ENCODE data around the gene LAMA3. TPM values are rescaled to one million over a fixed set of nuclear protein-coding genes. Genes with fewer than 3 reads are reported as not detected.

LAMA3 gene
- total RNA-seq, 2 donors from 2014 or later = 9.3 to 21.1 TPM

GRCh38 chr18:23982155-23983079 is 293.2 kb downstream of the LAMA3 start:
- ATAC-seq (peak; percentile 71), DNase-seq (peak; percentile 34 to 44 (median 41))
- Histone ChIP-seq H3K27ac (no peak overlapping the region), H3K36me3 (replicated peaks in 1 of 2; ENCODE audit: insufficient read depth in 1 of 2, low read depth in 2 of 2) (no peaks in the 10 kb centered on the region), H3K27me3 (no peaks in the 10 kb centered on the region), H3K9me3 (no peaks in the 10 kb centered on the region), H3K4me3 (no peak overlapping the region), H3K4me1 (no peaks in the 10 kb centered on the region)
- TF ChIP-seq CTCF (IDR thresholded peaks at IDR 0.05) = no peak
- no peak for TF ChIP-seq POLR2A (IDR thresholded peaks at IDR 0.05)
- intact Hi-C loops (cut with DNase I) = no loop called here
- WGBS, 2 donors = 34 to 52% methylated on average over 16 to 17 of the region's 17 CpGs

GRCh38 chr18:23983112-23983511 is 293.9 kb downstream of the LAMA3 start:
- H3K27me3 ChIP-seq = no peaks in the 10 kb centered on the region
- H3K36me3 ChIP-seq (replicated peaks in 1 of 2; ENCODE audit: insufficient read depth in 1 of 2, low read depth in 2 of 2) = no peaks in the 10 kb centered on the region
- no peaks in the 10 kb centered on the region for H3K4me1 ChIP-seq
- ATAC-seq (no peak), DNase-seq (no peak)
- no peaks in the 10 kb centered on the region for H3K9me3 ChIP-seq
- TF ChIP-seq POLR2A (IDR thresholded peaks at IDR 0.05) = no peak
- no peak for TF ChIP-seq CTCF (IDR thresholded peaks at IDR 0.05)
- intact Hi-C loops (cut with DNase I) = no loop called here
- no peak overlapping the region for H3K27ac ChIP-seq
- H3K4me3 ChIP-seq = no peak overlapping the region
- 71 to 73% methylated on average over 3 of the region's 3 CpGs for WGBS, 2 donors

- Histone ChIP-seq H3K27ac (no peak overlapping the region), H3K4me3 (no peak overlapping the region), H3K9me3 (no peaks in the 10 kb centered on the region), H3K36me3 (replicated peaks in 1 of 2; ENCODE audit: insufficient read depth in 1 of 2, low read depth in 2 of 2) (no peaks in the 10 kb centered on the region), H3K4me1 (no peaks in the 10 kb centered on the region), H3K27me3 (no peaks in the 10 kb centered on the region)
- DNase-seq (no peak), ATAC-seq (no peak)
- intact Hi-C loops (cut with DNase I) = no loop called here
- TF ChIP-seq POLR2A (IDR thresholded peaks at IDR 0.05) (no peak), CTCF (IDR thresholded peaks at IDR 0.05) (no peak)
These were observed 297.5 kb downstream of the LAMA3 start for GRCh38 chr18:23986600-23987359.

- H3K9me3 ChIP-seq = no peaks in the 10 kb centered on the region
- no peak overlapping the region for H3K4me3 ChIP-seq
- H3K27ac ChIP-seq = no peak overlapping the region
- no peaks in the 10 kb centered on the region for H3K36me3 ChIP-seq (replicated peaks in 1 of 2; ENCODE audit: insufficient read depth in 1 of 2, low read depth in 2 of 2)
- no peak for TF ChIP-seq POLR2A (IDR thresholded peaks at IDR 0.05)
- TF ChIP-seq CTCF (IDR thresholded peaks at IDR 0.05) = no peak
- no peak for ATAC-seq
- peaks cover 10% of the 10 kb centered on the region for H3K4me1 ChIP-seq
- 78 to 82% methylated on average over 6 of the region's 6 CpGs for WGBS, 2 donors
- intact Hi-C loops (cut with DNase I) = no loop called here
- H3K27me3 ChIP-seq = no peaks in the 10 kb centered on the region
- DNase-seq = no peak
These were observed 301.5 kb downstream of the LAMA3 start for GRCh38 chr18:23990474-23991410.
